ENCODE results near the gene GIT1.
"Not testable (repeated sequence)": the region's sequence is repeated elsewhere in the genome, so short reads cannot be mapped to it uniquely, and the experiment has no call there.

Gene GIT1

DNA sequence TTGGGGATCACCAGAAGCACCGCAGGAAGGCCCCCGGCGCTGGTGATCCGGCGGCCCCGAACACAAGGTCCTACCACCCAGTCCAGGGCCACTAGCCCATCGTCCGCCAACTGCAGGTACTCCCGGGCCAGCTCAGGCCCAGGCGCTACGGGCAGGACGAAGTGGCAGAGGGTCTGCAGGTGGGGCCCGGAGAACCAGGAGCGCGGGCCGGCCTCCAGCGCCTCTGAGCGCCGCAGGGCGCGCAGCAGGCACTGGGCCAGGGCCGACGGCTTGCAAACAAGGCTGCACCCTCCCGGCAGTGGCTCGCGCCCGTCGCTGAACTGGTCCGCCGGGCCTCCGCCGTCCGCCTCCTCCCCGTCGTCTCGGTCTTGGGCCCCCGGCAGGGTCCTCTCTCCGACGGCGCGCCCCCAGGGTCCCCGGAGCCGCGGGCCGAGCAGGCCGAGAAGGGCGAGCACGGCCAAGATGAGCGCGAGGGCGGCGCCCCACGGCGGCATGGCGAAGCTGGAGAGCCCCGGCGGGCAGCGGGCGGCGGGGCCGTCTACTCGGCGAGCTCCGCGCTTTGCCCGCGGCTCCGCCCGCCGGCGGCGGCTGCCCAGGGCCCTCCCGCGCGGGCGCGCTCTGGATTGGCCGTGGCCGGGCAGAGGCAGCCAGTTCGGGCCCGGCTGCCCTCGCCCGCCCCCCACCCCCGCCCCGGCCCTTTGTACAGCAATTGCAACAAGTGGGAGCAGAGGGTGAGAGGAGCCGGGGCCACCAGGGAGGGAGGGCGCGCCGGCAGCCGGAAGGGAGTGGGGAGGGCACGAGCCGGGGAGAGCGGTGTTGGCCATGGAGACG is 22.8 kb downstream of the GIT1 start, which contains the start of gene ABHD15:
ABHD15 (minus strand) TSS at position 565 of the 831 bp plus-strand sequence; CDS start at position 494, 71 bp downstream.
- DNase-seq = peak; percentile 58

DNA sequence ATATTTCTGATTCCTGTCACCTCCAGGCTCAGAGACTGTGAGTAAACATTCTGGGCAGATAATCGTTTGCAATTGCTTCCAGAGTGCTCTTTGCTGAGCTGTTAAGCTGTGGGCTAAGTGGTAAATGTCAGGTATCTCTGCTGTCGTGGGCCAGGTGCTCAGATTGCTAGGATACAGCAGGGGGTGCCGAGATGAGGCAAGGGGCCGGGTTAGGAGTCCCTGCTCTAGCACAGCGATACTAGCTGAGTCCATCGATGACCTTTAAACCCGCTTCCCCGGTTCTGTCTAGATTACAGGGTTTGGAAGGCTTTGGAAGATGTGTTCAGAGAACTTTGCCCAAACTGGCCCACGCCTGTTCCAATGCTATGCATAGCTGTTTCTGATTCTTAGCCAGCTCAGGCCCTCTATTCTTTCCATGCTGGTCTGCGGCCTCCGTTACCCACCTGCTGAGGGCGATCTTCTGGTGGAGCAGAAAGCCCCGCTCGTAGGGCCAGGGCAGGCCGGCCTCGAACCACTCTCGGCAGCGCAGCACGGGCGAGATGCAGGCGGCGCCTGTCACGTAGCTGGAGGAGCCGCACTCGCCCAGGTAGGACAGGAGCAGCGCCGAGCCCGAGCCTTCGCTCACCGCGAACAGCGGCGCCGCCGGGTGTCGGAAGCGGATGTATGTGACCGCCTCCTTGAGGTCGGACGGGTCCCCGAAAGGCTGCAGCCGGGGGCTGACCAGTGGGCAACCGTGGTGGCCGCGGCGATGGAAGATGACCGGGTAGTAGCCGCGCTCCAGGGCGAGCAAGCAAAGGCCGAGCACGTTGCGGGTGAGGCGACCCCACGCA is 23.6 kb downstream of the GIT1 start:
- peak; percentile 59 for DNase-seq

- DNase-seq = no peak
Observed at GRCh38 chr17:29563816-29564215, 25.6 kb downstream of the GIT1 start.

- no peak for DNase-seq
Observed at GRCh38 chr17:29562615-29563014, 26.8 kb downstream of the GIT1 start.

DNA sequence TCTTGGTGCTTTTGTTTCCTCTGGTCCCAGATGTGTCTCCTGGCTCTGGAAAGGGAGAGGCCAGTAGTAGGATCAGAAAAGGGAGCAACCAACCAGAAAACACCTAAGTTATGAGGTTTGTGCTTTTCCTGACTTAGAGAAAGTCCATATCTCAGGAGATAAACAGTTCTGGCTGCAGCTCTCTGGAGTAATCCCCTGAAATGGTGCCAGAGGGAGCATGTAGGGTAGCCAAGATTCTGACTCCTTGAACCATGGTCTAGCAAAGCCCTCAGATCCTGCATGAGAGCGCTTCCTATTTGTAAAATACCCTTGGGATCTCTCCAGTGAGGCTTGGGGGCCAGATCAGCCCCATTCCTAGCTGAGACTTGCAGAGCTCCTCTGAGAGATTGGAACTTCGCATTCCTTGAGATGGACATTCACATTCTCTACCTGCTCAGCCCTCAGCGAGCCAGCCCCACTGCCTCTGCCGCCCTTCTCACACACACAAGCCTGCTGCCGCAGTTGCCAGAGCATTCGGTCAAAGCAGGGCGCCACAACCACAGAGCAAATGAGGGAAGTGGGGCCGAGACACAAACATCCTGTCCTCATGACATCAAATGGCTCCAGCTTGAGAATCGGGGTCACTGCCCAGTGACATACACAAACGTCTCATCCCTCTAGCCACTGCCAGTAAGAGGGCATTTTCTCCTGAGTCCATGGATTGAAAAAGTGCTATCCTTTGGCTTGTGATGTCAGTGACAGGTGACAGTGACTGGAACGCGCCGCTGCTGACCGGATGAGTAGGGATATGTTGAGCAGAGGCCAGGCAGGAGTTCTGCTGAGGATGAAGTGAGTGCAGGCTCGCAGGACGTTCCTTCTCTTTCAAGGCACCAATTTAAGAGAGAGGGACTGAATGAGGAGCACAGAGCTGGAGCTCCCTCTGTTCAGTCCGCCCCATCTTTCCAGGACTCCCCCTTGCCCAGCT is 27.6 kb downstream of the GIT1 start:
- DNase-seq = peak; percentile 34

DNA sequence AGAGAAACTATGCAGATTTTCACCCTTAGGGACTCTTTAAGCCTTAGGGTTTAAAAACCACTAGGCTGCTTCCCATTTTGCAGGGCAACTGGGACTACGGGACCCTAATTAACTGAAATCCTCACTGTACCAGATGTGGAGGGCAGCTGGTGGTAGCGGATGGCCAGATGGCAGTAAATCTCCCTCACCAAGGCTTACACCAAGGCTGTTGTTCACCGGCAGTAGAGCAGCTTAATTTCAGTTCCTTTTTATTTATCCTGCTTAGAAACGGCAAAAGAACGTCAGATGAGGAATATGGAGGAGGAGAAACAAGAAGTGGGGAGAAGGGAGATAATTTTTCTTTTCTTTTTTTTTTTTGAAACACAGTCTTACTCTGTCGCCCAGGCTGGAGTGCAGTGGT is 29.1 kb downstream of the GIT1 start:
- DNase-seq = no peak

DNA sequence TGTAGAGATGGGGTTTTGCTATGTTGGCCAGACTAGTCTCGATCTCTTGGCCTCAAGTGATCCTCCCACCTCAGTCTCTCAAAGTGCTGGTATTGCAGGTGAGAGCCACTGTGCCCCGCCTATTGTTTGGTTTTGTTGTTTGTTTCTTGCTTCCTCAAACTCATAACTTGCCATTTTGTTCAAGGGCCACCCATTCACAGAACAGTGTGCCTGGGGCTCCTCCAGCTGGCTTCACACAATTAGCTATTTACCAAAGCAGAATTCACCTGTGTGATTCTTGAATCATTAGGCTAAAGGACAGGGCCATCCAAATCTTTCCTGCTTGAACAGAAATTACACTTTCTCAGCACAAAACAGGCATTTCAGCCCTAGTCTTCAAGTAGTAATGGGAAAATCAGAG is 29.8 kb downstream of the GIT1 start:
- no peak for DNase-seq

GRCh38 chr17:29558139-29558538 is 31.3 kb downstream of the GIT1 start:
- DNase-seq = not testable (repeated sequence)

GRCh38 chr17:29557739-29558116 is 31.7 kb downstream of the GIT1 start:
- DNase-seq = no peak

- no peak for DNase-seq
Observed at GRCh38 chr17:29557085-29557738, 32.2 kb downstream of the GIT1 start.

- DNase-seq = no peak
Observed at GRCh38 chr17:29555840-29556239, 33.6 kb downstream of the GIT1 start.

DNA sequence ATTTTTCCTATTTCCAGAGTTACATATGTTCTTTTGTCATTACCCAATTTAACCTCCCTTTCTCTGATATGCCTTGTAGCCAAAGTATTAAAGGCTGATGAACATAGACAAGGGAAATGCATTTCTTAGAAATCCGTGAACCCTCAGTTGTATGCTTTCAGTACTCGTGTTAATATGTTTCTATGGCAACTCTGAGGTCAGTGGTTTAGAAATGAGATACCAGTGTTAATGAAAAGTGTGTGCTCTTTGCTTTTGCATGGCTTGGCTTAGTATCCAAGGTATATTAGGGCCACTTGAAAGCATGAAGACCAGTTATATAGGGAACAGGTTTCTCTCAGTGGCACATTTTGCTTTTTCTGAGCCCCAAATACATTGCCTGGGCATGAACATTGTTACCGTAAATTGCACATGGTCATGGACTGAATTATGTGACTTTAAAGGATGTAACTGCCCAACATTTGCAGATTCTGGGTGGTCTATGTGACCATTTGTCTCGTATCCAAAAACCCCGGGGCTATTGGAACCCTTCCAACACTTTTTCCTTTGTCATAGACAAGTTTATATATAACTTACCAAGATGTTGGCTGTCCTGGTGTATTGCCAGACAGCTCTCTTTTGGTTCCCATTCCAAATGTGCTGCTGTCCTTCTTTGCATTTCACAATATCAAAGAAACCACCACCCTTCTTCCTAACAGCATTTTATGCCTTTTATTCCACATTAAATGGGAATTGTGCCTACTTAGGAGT is 40.1 kb downstream of the GIT1 start:
- no peak for DNase-seq

- DNase-seq = no peak
Observed at GRCh38 chr17:29546830-29547229, 42.6 kb downstream of the GIT1 start.

GRCh38 chr17:29546085-29546484 is 43.4 kb downstream of the GIT1 start:
- DNase-seq = no peak

GRCh38 chr17:29544066-29544465 is 45.4 kb downstream of the GIT1 start:
- DNase-seq = no peak

DNA sequence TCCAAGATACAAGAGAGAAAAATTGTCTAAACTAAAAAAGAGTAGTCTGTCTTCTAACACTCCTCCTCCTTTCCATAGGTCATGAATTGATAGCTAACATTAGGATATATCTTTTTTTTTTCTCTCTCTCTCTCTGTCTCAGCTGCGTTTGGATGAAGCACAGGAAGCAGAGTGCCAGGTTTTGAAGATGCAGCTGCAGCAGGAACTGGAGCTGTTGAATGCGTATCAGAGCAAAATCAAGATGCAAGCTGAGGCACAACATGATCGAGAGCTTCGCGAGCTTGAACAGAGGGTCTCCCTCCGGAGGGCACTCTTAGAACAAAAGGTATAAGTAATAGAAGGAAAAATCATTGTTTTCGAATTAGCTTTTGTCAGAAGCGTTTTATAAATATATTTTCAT is 55.5 kb downstream of the GIT1 start:
- no peak for DNase-seq

GRCh38 chr17:29526322-29526721 is 63.1 kb downstream of the GIT1 start:
- no peak for DNase-seq

DNA sequence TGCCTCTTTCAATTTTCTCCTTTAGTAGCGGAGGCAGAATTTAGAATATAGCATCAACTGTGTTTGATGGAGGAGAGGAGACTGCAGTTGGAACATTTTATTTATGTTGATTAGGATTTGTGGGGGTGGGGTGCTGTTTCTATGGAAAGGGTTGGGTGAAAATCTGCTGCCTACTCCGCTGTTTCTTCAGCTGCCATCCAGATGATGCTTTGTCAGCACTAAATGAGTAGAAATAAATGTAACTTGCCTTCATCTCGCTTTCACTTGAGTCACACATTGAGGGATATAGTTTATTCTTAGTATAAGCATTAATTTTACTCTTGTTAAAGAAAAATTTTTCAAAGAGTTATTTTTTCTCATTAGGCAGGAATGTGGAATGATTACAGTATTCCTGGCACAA is 64.8 kb downstream of the GIT1 start:
- DNase-seq = no peak
